Tibial nerve (tissue), 4 donors: ENCODE data around the gene FAM124A.

Experiments used
- CTCF ChIP-seq, 5 experiments: fragments of 200-600 bp in 3 of 5; fragments of 450-650 bp in 2 of 5; sonication (generic) in 3 of 5; IDR thresholded peaks; one replicate each; pipeline ENCODE4 v1.5.1; 2016 to 2019; ENCODE audit warnings: antibody characterized with exemption in 5 of 5, mild to moderate bottlenecking in 3 of 5, moderate library complexity in 2 of 5
- EP300 ChIP-seq, 2 donors: sonication (generic); formaldehyde crosslinking; IDR thresholded peaks; one replicate each; pipeline ENCODE4 v1.6.1; 2017; ENCODE audit warnings: antibody characterized with exemption in 2 of 2, mild to moderate bottlenecking in 1 of 2
- POLR2A ChIP-seq, 2 donors: fragments of 450-650 bp; IDR thresholded peaks; one replicate each; pipeline ENCODE4 v1.6.1; 2017; ENCODE audit warnings: antibody characterized with exemption in 2 of 2, mild to moderate bottlenecking in 2 of 2, moderate library complexity in 2 of 2

- peak in 4 of 5 experiments; percentile 38 to 82 (median 78) for TF ChIP-seq CTCF (IDR thresholded peaks at IDR 0.05)
- TF ChIP-seq POLR2A (IDR thresholded peaks at IDR 0.05) = peak in 1 of 2 donors; percentile 69
- TF ChIP-seq EP300 (IDR thresholded peaks at IDR 0.05) = no peak
These were observed at the start of gene FAM124A for GRCh38 chr13:51222037-51222685.
